BE2C (cell line): ENCODE measurements around the gene TM4SF18.

Source experiments
- DNase-seq: peaks from one replicate; pipeline ENCODE4 v3.0.0-alpha.2; 2020
- H3K27me3 ChIP-seq: fragments of 250-450 bp; sonication (Bioruptor Pico); 2 replicates; pipeline ENCODE4 v1.5.1; 2020; ENCODE audit warnings: mild to moderate bottlenecking
- H3K36me3 ChIP-seq: fragments of 250-450 bp; sonication (Bioruptor Pico); 2 replicates; pipeline ENCODE4 v1.5.1; 2020; ENCODE audit warnings: mild to moderate bottlenecking
- H3K4me1 ChIP-seq: fragments of 250-450 bp; sonication (Bioruptor Pico); 2 replicates; pipeline ENCODE4 v1.5.1; 2020
- H3K4me3 ChIP-seq: 2 replicates; pipeline ENCODE4 v1.5.1; 2011; ENCODE audit warnings: low read depth, low read length
- H3K9me3 ChIP-seq: fragments of 250-450 bp; sonication (Bioruptor Pico); 2 replicates; pipeline ENCODE4 v1.5.1; 2020
- TF ChIP-seq, protein P1 (sequence below): IDR thresholded peaks from 2 replicates; pipeline ENCODE4 v1.5.1; 2012; ENCODE audit warnings: mild to moderate bottlenecking, low read depth, low read length

Gene TM4SF18

DNA sequence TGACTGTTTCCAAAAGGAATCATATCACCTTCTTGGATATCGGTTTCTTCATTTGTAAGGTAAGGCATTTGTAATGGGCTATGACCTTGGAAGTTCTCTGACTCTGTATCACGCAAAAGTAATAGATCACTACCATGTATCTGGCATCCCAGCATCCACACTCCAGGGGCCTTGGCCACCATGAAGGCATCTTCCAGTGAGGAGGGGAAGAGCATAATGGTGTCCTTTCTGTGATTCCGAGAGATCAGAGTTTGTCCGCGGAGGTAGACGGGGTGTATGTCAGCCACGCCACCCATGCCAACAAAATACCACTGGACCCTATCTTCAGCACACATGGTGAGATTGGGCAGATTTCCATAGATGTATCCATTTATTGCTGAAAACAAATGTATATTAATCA lies 63.7 kb downstream of the TM4SF18 start:
- H3K4me1 ChIP-seq, result no peaks in the 10 kb centered on the region
- DNase-seq, result no peak
- no peaks in the 10 kb centered on the region for H3K36me3 ChIP-seq
- H3K9me3 ChIP-seq, result no peaks in the 10 kb centered on the region
- H3K4me3 ChIP-seq, result no peak overlapping the region
- TF ChIP-seq, protein P1, sequence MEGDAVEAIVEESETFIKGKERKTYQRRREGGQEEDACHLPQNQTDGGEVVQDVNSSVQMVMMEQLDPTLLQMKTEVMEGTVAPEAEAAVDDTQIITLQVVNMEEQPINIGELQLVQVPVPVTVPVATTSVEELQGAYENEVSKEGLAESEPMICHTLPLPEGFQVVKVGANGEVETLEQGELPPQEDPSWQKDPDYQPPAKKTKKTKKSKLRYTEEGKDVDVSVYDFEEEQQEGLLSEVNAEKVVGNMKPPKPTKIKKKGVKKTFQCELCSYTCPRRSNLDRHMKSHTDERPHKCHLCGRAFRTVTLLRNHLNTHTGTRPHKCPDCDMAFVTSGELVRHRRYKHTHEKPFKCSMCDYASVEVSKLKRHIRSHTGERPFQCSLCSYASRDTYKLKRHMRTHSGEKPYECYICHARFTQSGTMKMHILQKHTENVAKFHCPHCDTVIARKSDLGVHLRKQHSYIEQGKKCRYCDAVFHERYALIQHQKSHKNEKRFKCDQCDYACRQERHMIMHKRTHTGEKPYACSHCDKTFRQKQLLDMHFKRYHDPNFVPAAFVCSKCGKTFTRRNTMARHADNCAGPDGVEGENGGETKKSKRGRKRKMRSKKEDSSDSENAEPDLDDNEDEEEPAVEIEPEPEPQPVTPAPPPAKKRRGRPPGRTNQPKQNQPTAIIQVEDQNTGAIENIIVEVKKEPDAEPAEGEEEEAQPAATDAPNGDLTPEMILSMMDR, result no peak
- H3K27me3 ChIP-seq, result no peaks in the 10 kb centered on the region
